Activated T-cell treated with anti-CD3 and anti-CD28 coated beads, Interleukin-2, amount 50 U/mL, for 72 hours (primary cell): ENCODE measurements around the gene OR4A47. TPM values are rescaled to one million over a fixed set of nuclear protein-coding genes. Genes with fewer than 3 reads are reported as not detected.
"Not testable (repeated sequence)": the region's sequence is repeated elsewhere in the genome, so short reads cannot be mapped to it uniquely, and the experiment has no call there.

Source experiments
- ATAC-seq, 2 donors: fragments of 150-1000 bp; cut with Tn5 transposase; replicated peaks in 1 of 2; 2 replicates each; pipeline ENCODE4 v1.10.0; 2021; ENCODE audit warnings: moderate library complexity in 2 of 2, mild to moderate bottlenecking in 1 of 2
- DNase-seq, 2 donors: peaks; one replicate each; pipeline ENCODE4 v3.0.0; 2021 to 2022; ENCODE audit warnings: mixed read lengths in 1 of 2
- H3K27ac Mint-ChIP-seq: one replicate; pipeline ENCODE4 v1.8.0; 2022; ENCODE audit warnings: mild to moderate bottlenecking, moderate library complexity, mixed read lengths
- H3K27me3 Mint-ChIP-seq: one replicate; pipeline ENCODE4 v1.8.0; 2022; ENCODE audit warnings: low read depth, mixed read lengths
- H3K36me3 Mint-ChIP-seq, 2 donors: one replicate each; pipeline ENCODE4 v1.8.0; 2022; ENCODE audit warnings: mixed read lengths in 2 of 2, mild to moderate bottlenecking in 1 of 2; ENCODE audit not compliant: insufficient read depth in 2 of 2
- H3K4me1 Mint-ChIP-seq: one replicate; pipeline ENCODE4 v1.8.0; 2022; ENCODE audit warnings: low read depth, mixed read lengths
- H3K4me3 Mint-ChIP-seq, 2 donors: one replicate each; pipeline ENCODE4 v1.8.0; 2022; ENCODE audit warnings: mild to moderate bottlenecking in 2 of 2, mixed read lengths in 2 of 2, moderate library complexity in 2 of 2
- H3K9me3 Mint-ChIP-seq, 2 donors: one replicate each; pipeline ENCODE4 v1.8.0; 2022; ENCODE audit warnings: mixed read lengths in 2 of 2
- total RNA-seq, 2 donors: library from RNA; stranded (reverse); gene quantifications; one replicate each; pipeline ENCODE4 v1.2.3, GENCODE V29; 2022

OR4A47 gene
- total RNA-seq, result not detected

DNA sequence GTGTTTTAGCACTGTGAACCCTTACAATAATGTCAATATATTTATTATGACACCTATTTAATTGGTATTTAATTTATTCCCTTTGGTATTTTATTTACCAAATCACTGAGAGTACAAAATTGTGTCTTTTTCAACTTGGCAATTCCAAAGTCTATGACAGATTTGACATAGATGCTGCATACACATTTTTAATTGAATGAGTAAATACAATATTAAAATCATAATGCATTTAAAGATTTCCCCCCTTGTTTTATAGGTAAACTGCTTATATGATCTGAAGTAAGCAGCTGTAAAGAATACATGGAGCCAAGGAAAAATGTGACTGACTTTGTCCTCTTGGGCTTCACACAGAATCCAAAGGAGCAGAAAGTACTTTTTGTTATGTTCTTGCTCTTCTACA, at the start of gene OR4A47:
TSS of gene OR4A47 (plus strand) at position 301 of the 400 bp plus-strand sequence. CDS start at position 301, 0 bp downstream.
- not testable (repeated sequence) for H3K4me1 Mint-ChIP-seq, ATAC-seq, H3K9me3 Mint-ChIP-seq, H3K4me3 Mint-ChIP-seq, DNase-seq, H3K27ac Mint-ChIP-seq, H3K36me3 Mint-ChIP-seq, H3K27me3 Mint-ChIP-seq

- H3K27me3 Mint-ChIP-seq, DNase-seq, ATAC-seq, H3K36me3 Mint-ChIP-seq, H3K9me3 Mint-ChIP-seq, H3K27ac Mint-ChIP-seq, H3K4me3 Mint-ChIP-seq, H3K4me1 Mint-ChIP-seq: not testable (repeated sequence)
Observed at GRCh38 chr11:48455909-48456308, 32.7 kb upstream of the OR4A47 start.

DNA sequence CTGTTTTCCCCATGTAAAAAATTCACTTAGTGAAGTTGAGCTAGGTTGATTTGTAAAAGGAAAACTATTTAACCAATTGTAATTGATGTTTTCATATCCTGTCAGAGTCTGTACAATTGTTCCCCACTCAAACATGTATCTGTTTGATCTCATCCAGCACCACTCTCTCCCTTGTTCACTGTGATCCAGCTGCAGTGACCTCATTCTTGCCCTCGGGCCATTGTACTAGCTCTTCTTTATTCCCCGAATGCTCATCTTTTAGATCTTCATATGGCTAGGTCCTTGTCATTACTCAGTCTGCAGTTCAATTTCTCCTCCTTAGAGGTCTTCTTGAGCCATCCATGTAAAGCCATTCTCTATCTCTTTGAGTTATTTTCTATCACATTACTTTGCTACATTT, 14.6 kb upstream of the OR4A47 start:
- not testable (repeated sequence) for H3K36me3 Mint-ChIP-seq, H3K9me3 Mint-ChIP-seq, H3K27me3 Mint-ChIP-seq, H3K4me1 Mint-ChIP-seq, H3K27ac Mint-ChIP-seq, H3K4me3 Mint-ChIP-seq, ATAC-seq, DNase-seq

GRCh38 chr11:48474703-48475102, 13.9 kb upstream of the OR4A47 start:
- H3K9me3 Mint-ChIP-seq, H3K36me3 Mint-ChIP-seq, H3K27me3 Mint-ChIP-seq, ATAC-seq, H3K4me1 Mint-ChIP-seq, H3K27ac Mint-ChIP-seq, DNase-seq, H3K4me3 Mint-ChIP-seq: not testable (repeated sequence)

DNA sequence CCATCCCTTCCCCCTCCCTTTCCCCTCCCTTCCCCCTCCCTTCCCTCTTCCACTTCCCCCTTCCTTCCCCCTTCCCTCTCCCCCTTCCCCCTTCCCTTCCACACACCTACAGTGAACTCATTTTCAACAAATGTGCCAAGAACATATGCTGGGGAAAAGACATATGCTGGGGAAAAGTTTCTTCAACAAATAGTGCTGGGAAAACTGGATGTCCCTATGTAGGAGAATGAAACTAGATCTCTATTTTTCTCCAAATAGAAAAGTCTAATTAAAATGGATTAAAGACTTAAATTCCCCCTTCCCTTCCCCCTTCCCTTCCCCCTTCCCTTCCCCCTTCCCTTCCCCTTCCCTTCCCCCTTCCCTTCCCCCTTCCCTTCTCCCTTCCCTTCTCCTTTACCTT, 17.6 kb downstream of the OR4A47 start:
- H3K27me3 Mint-ChIP-seq, ATAC-seq, H3K36me3 Mint-ChIP-seq, H3K9me3 Mint-ChIP-seq, H3K4me3 Mint-ChIP-seq, DNase-seq, H3K27ac Mint-ChIP-seq, H3K4me1 Mint-ChIP-seq: not testable (repeated sequence)

DNA sequence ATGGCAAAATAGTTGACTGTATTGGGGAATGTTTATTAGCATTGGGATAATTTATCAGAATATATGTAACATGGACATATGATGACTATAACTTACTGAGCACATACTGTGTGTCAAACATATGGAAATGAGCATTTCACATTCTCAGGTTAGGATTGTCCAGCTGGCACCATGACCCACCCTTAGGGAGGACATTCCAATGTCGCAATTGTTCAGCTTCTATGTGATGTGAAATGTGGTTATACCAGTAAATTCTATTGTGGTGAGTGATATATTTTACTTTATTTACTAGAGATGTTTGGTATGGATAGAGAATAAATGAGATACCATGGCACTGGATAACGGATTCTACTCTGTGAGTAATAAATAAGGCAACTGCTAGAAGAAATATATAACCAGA, 50.4 kb downstream of the OR4A47 start:
- Mint-ChIP-seq H3K27ac (no peak overlapping the region), H3K27me3 (no peaks in the 10 kb centered on the region), H3K36me3 (no peaks in the 10 kb centered on the region), H3K9me3 (peaks cover 2% of the 10 kb centered on the region in 2 donors), H3K4me3 (no peak overlapping the region), H3K4me1 (no peaks in the 10 kb centered on the region)
- ATAC-seq (no peak), DNase-seq (no peak)

Other genes with a start within 250 kb of the OR4A47 start
- not detected for gene OR4X2, start 243.7 kb upstream of the OR4A47 start, total RNA-seq
- not detected for gene OR4X1, start 224.9 kb upstream of the OR4A47 start, total RNA-seq
- not detected for gene OR4S1, start 182.6 kb upstream of the OR4A47 start, total RNA-seq
- gene OR4C3, start 163.9 kb upstream of the OR4A47 start, total RNA-seq, result not detected
- not detected for gene OR4C5, start 122.3 kb upstream of the OR4A47 start, total RNA-seq